GM18508 (cell line): Measurements from ENCODE around the gene PUM2.
"Not testable (repeated sequence)": the region's sequence is repeated elsewhere in the genome, so short reads cannot be mapped to it uniquely, and the experiment has no call there.

ENCODE experiments used
- ATAC-seq: cut with Tn5 transposase; IDR thresholded peaks from one replicate; pipeline ENCODE4 v1.9.1; 2021; ENCODE audit warnings: moderate number of reproducible peaks; ENCODE audit not compliant: insufficient read depth, unreplicated experiment

Gene PUM2

GRCh38 chr2:20370191-20370590 is 19.5 kb upstream of the PUM2 start:
- no peak for ATAC-seq

- ATAC-seq, result no peak
Measured at GRCh38 chr2:20369366-20369765, 18.7 kb upstream of the PUM2 start.

GRCh38 chr2:20368706-20369105 is 18.1 kb upstream of the PUM2 start:
- ATAC-seq, result no peak

- not testable (repeated sequence) for ATAC-seq
Measured at GRCh38 chr2:20367929-20368328, 17.3 kb upstream of the PUM2 start.

- ATAC-seq, result no peak
Measured at GRCh38 chr2:20366672-20367116, 16.1 kb upstream of the PUM2 start.

- peak; percentile 97 for ATAC-seq
Measured at GRCh38 chr2:20365249-20365817, 14.7 kb upstream of the PUM2 start.

GRCh38 chr2:20363578-20363977 is 12.9 kb upstream of the PUM2 start:
- ATAC-seq, result no peak

- no peak for ATAC-seq
Measured at GRCh38 chr2:20362701-20363435, 12.2 kb upstream of the PUM2 start.

GRCh38 chr2:20361893-20362292 is 11.2 kb upstream of the PUM2 start:
- no peak for ATAC-seq

- no peak for ATAC-seq
Measured at GRCh38 chr2:20359096-20359495, 8.5 kb upstream of the PUM2 start.

GRCh38 chr2:20357638-20358389 is 7.2 kb upstream of the PUM2 start:
- no peak for ATAC-seq

GRCh38 chr2:20356042-20356441 is 5.4 kb upstream of the PUM2 start:
- no peak for ATAC-seq

- ATAC-seq, result no peak
Measured at GRCh38 chr2:20355131-20355530, 4.5 kb upstream of the PUM2 start.

- ATAC-seq, result no peak
Measured at GRCh38 chr2:20353241-20353992, 2.8 kb upstream of the PUM2 start.

- ATAC-seq, result no peak
Measured at GRCh38 chr2:20352581-20353216, 2.1 kb upstream of the PUM2 start.

- ATAC-seq, result no peak
Measured at GRCh38 chr2:20352230-20352578, 1.6 kb upstream of the PUM2 start.

GRCh38 chr2:20351555-20352229 is 1.0 kb upstream of the PUM2 start:
- ATAC-seq, result no peak

- peak; percentile 8 for ATAC-seq
Measured at GRCh38 chr2:20350041-20350712, 467 bp downstream of the PUM2 start.

GRCh38 chr2:20349513-20349921 is 1.1 kb downstream of the PUM2 start:
- no peak for ATAC-seq
